GM23338 (cell line): Measurements from ENCODE around the gene TOR1B.

ENCODE experiments used
- CTCF ChIP-seq, 2 experiments: fragments of 200-600 bp in 1 of 2; sonication (generic) in 1 of 2; conservative IDR thresholded peaks; 2 replicates each; pipeline versions ENCODE4 v1.5.1 to v1.6.1; 2016 to 2017; ENCODE audit warnings: antibody characterized with exemption in 2 of 2, low read depth in 2 of 2, mild to moderate bottlenecking in 2 of 2, moderate library complexity in 1 of 2
- ETS1 ChIP-seq: IDR thresholded peaks from 2 replicates; pipeline ENCODE4 v1.6.1; 2016; ENCODE audit warnings: antibody characterized with exemption
- NANOG ChIP-seq: IDR thresholded peaks from 2 replicates; pipeline ENCODE4 v1.6.1; 2016; ENCODE audit warnings: antibody characterized with exemption, borderline replicate concordance
- STAT1 ChIP-seq: IDR thresholded peaks from one replicate; pipeline ENCODE4 v1.6.1; 2016; ENCODE audit warnings: antibody characterized with exemption; ENCODE audit not compliant: unreplicated experiment

- no peak for TF ChIP-seq CTCF (conservative IDR thresholded peaks at IDR 0.05; ENCODE audit: low read depth in 2 of 2)
- TF ChIP-seq NANOG = no peak
- no peak for TF ChIP-seq ETS1
- TF ChIP-seq STAT1 = no peak
Measured at GRCh38 chr9:129815278-129815677, 12.3 kb downstream of the TOR1B start.
